ENCODE results near the gene DOCK10. TPM values are rescaled to one million over a fixed set of nuclear protein-coding genes. Genes with fewer than 3 reads are reported as not detected.

DOCK10 gene
- total and polyA plus RNA-seq, 2 donors, result 3.8 to 41.2 TPM

DNA sequence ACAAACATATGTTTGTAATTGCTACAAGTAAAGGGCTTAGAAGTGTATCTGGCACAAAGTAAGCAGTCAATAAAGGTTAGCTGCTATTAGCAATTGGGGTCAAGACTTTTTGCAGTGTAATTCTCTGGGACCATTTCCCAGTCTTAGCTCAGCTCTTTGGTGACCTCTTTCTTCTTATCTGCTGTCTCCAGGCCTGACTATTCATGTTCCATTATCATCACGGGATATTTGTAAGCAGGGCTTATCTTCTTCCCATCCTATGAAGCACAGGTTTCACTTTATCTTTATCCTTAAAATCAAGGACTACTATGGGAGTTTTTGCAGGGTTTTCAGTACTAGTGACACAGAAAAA is 131.7 kb downstream of the DOCK10 start:
- peaks cover 1% of the 10 kb centered on the region for H3K4me1 ChIP-seq (ENCODE audit: insufficient read depth)
- H3K36me3 ChIP-seq (ENCODE audit: insufficient read depth), result no peaks in the 10 kb centered on the region
- 11% methylated on average over 1 of the region's 1 CpG for WGBS
- H3K27ac ChIP-seq (ENCODE audit: low read depth), result no peak overlapping the region
- no peak for DNase-seq (ENCODE audit: extremely low spot score)
- no peak overlapping the region for H3K4me3 ChIP-seq (ENCODE audit: low read depth, low read length)

DNA sequence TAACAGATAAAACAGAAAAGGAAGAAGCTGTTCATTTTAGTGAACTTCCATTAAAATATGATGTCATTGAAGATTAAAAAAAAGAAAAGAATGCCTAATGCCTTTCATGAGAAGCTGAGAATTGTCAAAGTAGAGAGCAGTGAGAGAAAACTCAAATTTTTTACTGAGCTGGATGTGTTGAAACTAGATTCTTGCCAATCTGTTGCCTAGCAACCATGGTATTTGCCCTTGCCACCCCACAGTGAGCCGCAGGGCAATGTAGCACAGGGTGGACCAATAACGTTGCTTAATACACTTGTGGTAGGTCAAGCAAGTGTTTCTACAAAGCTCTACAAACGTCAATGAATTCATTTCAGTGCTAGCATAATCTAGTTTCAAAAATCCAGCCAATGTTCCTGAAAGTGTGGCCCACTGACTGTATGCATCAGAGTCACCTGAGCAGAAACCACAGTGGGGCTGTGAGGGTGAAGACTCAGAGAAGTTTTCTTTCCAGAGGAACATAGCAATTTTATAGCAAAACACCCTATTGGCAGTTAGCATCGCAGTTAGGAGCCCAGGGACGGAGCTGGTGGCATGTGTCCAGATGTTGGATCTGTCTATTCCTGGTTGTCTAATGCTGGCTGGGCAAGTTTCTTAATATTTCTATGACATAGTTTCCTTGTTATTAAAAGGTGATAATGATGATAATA is 132.2 kb downstream of the DOCK10 start:
- peak; percentile 32 for DNase-seq (ENCODE audit: extremely low spot score)
- Histone ChIP-seq H3K4me1 (ENCODE audit: insufficient read depth) (peaks cover 1% of the 10 kb centered on the region), H3K27ac (ENCODE audit: low read depth) (no peak overlapping the region), H3K4me3 (ENCODE audit: low read depth, low read length) (no peak overlapping the region), H3K36me3 (ENCODE audit: insufficient read depth) (no peaks in the 10 kb centered on the region)
- 12% methylated on average over 5 of the region's 5 CpGs for WGBS

DNA sequence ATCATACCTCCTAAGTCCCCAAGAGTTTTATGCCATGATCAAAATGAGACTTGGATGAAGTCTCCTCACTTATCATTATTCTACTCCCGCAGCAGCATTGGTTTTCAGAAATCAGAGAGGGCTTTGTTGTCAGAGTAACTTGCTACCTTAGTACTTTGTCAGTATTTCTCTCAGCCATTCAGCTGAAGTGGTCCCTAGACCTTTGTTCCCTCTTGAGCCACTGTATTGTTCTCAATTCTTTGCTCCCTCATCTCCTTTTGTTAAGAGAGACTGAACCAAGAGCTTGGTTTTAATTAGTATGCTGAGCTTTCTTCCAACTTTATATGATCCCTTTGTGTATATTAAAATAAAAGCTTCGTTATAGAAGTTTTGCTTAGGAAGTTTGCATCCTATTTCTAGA is 133.4 kb downstream of the DOCK10 start:
- Histone ChIP-seq H3K27ac (ENCODE audit: low read depth) (no peak overlapping the region), H3K4me1 (ENCODE audit: insufficient read depth) (peaks cover 1% of the 10 kb centered on the region), H3K4me3 (ENCODE audit: low read depth, low read length) (no peak overlapping the region), H3K36me3 (ENCODE audit: insufficient read depth) (no peaks in the 10 kb centered on the region)
- WGBS, result 44% methylated on average over 2 of the region's 2 CpGs
- no peak for DNase-seq (ENCODE audit: extremely low spot score)

DNA sequence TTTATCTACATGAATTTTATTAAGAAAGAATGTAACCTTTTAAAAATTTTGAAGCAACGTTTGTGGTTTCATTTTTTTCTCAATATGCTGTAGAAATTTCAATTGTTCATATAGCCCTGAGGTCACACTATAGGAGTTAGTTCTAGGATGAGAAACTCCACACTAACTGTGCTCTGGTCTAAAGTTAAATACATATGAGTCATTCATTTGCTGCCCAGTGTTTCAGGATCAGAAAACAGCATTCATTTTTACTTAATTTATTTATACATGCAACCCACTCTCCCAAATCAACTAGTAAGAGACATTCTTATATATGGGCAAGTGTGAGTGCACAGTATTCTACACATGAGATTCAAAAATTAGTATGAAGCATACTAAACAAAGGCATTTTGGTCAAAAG is 137.9 kb downstream of the DOCK10 start:
- DNase-seq (ENCODE audit: extremely low spot score), result no peak
- H3K4me3 ChIP-seq (ENCODE audit: low read depth, low read length), result no peak overlapping the region
- WGBS, result 62% methylated on average over 1 of the region's 1 CpG
- H3K27ac ChIP-seq (ENCODE audit: low read depth), result no peak overlapping the region
- H3K36me3 ChIP-seq (ENCODE audit: insufficient read depth), result no peaks in the 10 kb centered on the region
- no peaks in the 10 kb centered on the region for H3K4me1 ChIP-seq (ENCODE audit: insufficient read depth)

DNA sequence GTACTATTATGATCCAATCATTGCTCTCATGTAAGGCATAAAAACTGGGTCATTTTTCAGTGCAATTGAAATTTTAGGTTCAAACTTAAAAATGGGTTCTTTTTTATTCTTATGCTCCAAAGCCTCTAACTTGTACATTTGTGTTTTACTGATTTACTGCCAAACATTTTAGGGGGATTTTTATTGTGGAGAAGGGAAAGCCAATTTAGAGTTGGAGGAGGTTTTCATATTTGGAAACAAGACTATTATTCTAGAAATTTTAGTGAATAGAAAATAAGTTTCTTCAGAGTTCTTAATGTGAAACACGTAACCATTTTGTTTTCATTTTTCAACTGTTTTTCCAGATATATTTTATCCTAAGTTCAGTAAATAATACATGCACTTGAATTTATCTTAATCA is 138.6 kb downstream of the DOCK10 start:
- WGBS, result 86% methylated on average over 1 of the region's 1 CpG
- Histone ChIP-seq H3K27ac (ENCODE audit: low read depth) (no peak overlapping the region), H3K36me3 (ENCODE audit: insufficient read depth) (no peaks in the 10 kb centered on the region), H3K4me1 (ENCODE audit: insufficient read depth) (no peaks in the 10 kb centered on the region), H3K4me3 (ENCODE audit: low read depth, low read length) (no peak overlapping the region)
- DNase-seq (ENCODE audit: extremely low spot score), result no peak

DNA sequence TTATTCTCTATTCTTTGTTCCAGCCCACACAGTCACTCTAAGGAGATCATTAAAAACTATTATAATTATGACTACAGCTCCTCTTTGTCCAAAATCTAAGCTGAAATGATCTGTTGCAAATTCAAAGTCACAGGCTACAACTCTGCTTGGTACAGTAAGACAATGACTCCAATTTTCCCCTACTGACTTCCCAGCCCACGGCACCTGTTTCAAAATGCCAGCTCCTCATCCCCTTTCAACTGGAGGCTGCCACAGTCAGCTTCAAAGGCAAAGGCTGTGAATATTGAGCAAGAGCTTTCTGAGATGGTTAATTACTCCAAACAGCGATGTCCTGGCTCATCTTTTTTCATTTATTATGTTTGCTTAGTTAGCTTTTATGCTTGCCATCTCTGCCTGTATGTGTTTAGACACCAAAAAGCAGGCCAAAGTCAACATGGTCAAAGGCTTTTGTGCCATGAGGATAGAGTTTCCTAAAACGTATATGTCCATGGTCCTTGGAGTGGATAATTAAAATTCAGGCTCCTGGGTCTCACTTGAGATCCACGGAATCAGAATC is 141.1 kb downstream of the DOCK10 start:
- DNase-seq (ENCODE audit: extremely low spot score), result no peak
- H3K4me3 ChIP-seq (ENCODE audit: low read depth, low read length), result no peak overlapping the region
- no peak overlapping the region for H3K27ac ChIP-seq (ENCODE audit: low read depth)
- 85% methylated on average over 4 of the region's 4 CpGs for WGBS
- no peaks in the 10 kb centered on the region for H3K36me3 ChIP-seq (ENCODE audit: insufficient read depth)
- H3K4me1 ChIP-seq (ENCODE audit: insufficient read depth), result no peaks in the 10 kb centered on the region

DNA sequence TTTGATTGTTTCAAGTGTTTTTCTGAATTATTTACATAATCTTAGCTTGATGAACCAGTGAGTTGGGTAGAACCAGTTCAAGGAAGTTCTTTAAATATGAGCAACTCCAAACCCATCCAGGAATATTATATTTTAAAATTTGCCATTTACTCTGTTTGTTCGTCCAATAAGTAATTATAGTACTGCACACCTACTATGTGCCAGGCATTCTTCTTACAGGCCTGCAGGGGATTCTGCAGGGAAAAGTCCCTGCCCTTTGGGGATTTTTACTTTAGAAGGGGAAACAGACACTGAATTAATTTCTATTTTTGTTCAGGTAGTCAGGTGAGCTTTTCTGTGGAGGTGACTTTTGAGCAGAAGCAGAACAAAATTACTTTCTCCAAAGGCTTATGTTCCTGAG is 146.9 kb downstream of the DOCK10 start:
- 96% methylated on average over 1 of the region's 1 CpG for WGBS
- no peaks in the 10 kb centered on the region for H3K36me3 ChIP-seq (ENCODE audit: insufficient read depth)
- H3K4me3 ChIP-seq (ENCODE audit: low read depth, low read length), result no peak overlapping the region
- no peaks in the 10 kb centered on the region for H3K4me1 ChIP-seq (ENCODE audit: insufficient read depth)
- no peak for DNase-seq (ENCODE audit: extremely low spot score)
- H3K27ac ChIP-seq (ENCODE audit: low read depth), result no peak overlapping the region

DNA sequence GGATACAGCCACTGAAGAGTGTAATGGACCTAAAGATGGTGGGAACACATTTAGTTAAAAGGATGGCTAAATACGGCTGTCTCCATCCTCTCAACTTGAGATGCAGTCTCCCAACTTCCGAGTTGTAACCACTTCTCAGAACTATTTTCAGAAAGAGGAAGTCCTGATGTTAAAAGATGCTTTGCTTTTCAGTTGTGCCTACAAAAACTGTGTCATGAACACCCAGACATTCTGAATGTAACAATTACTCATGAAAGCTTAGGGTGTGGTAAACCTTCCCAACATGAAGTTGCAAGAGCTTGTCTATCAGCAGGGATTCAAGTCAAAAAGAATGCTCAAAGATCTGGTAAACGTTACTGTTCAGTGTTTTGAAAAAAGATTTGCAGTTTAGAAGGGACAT is 147.9 kb downstream of the DOCK10 start:
- Histone ChIP-seq H3K27ac (ENCODE audit: low read depth) (no peak overlapping the region), H3K36me3 (ENCODE audit: insufficient read depth) (no peaks in the 10 kb centered on the region), H3K4me3 (ENCODE audit: low read depth, low read length) (no peak overlapping the region), H3K4me1 (ENCODE audit: insufficient read depth) (no peaks in the 10 kb centered on the region)
- WGBS, result 73% methylated on average over 3 of the region's 3 CpGs
- no peak for DNase-seq (ENCODE audit: extremely low spot score)

DNA sequence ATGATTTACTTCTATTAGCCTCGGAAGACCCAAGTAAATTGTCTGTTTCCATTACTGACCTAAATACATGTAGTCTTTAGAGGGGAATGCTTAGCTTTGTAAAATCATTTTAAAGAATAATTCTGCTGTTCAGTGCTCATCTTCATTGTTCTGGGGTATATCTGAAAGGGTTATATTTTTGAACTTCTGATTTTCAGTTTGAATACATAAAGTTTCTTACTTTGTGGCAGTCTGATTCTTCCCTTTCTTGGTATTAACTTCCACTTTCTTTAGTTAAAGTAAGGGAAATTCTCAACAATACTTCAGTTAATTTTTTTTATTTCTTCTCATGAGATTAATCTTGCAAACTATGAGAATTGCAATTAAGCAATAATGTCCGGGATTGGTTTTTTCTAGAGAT is 148.4 kb downstream of the DOCK10 start:
- 80% methylated on average over 2 of the region's 2 CpGs for WGBS
- H3K4me3 ChIP-seq (ENCODE audit: low read depth, low read length), result no peak overlapping the region

DNA sequence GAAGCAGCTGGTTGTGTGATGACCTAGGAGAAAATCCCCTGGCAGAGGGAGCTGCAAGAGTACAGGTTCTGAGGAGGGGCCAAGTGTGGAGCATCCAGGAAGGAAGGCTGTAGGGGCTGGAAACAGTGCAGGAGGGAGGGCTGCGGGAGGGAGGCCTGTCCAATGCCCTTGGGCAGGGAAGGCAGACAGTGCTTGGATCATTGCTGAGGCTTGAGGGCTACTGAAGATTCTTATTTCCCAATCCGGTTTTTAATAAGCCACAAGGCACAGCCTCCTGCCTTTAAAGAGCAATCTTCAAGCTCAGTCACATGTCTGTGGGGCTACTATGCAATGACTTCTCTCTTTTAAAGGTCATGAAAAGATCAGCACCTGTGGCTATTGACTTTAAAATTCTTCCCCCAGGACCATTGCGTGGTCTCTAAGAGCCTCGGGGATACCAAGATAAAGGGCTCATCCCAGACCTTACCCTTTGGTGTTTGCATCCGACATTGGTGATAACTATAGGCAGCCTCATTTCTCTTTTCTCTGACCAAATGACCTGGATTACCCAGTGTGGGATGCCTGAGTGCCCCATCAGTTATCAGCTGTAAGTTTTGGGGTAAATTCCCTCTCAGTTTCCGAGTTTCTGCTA is 149.6 kb downstream of the DOCK10 start:
- DNase-seq (ENCODE audit: extremely low spot score), result no peak
- H3K36me3 ChIP-seq (ENCODE audit: insufficient read depth), result no peaks in the 10 kb centered on the region
- H3K4me1 ChIP-seq (ENCODE audit: insufficient read depth), result no peaks in the 10 kb centered on the region
- no peak overlapping the region for H3K4me3 ChIP-seq (ENCODE audit: low read depth, low read length)
- WGBS, result 84% methylated on average over 6 of the region's 6 CpGs
- no peak overlapping the region for H3K27ac ChIP-seq (ENCODE audit: low read depth)

More for the DNA sequence above, 148.4 kb downstream of the DOCK10 start:
- H3K4me1 ChIP-seq (ENCODE audit: insufficient read depth), result no peaks in the 10 kb centered on the region
- no peak for DNase-seq (ENCODE audit: extremely low spot score)
- no peak overlapping the region for H3K27ac ChIP-seq (ENCODE audit: low read depth)
- H3K36me3 ChIP-seq (ENCODE audit: insufficient read depth), result no peaks in the 10 kb centered on the region

DNA sequence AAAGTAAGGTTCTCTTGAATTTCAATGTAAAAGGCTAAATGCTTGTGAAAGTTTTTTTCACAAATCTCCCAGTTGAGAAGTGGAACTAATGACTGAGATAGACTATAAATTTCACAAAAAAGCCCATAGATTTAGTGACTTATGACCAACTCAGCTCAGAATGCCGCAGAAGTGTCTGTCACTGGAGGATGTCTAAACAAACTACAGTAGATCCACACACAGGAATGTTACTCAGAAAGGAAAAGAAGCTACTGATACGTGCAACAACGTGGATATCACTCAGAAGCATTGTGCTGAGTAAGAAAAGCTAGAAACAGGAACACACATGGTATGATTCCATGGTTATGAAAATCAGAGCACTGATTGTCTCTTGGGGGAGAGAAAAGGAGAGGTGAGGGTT is 151.9 kb downstream of the DOCK10 start:
- no peak for DNase-seq (ENCODE audit: extremely low spot score)
- WGBS, result 72% methylated on average over 3 of the region's 3 CpGs
- Histone ChIP-seq H3K36me3 (ENCODE audit: insufficient read depth) (no peaks in the 10 kb centered on the region), H3K27ac (ENCODE audit: low read depth) (no peak overlapping the region), H3K4me1 (ENCODE audit: insufficient read depth) (no peaks in the 10 kb centered on the region), H3K4me3 (ENCODE audit: low read depth, low read length) (no peak overlapping the region)

DNA sequence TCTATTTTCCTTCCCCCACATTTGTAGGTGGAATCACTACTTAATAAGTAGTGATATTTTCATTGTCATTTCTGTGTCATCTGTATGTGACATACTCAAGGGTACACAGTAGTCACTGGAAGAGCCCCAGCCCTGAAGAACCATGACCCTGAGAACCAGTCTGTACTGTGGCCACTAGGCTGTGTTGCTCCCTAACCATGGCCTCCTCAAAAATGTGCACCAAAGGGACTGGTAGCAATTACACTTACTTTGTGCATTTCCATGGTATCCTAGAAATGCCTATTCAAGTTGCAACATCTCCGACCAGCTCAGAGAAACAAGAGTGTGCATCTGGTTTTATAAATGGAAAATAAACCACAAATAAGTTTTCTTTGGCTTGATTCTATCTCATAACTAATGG is 155.1 kb downstream of the DOCK10 start:
- DNase-seq (ENCODE audit: extremely low spot score), result no peak
- H3K36me3 ChIP-seq (ENCODE audit: insufficient read depth), result no peaks in the 10 kb centered on the region
- WGBS, result 94% methylated on average over 1 of the region's 1 CpG
- no peak overlapping the region for H3K27ac ChIP-seq (ENCODE audit: low read depth)
- H3K4me3 ChIP-seq (ENCODE audit: low read depth, low read length), result no peak overlapping the region
- no peaks in the 10 kb centered on the region for H3K4me1 ChIP-seq (ENCODE audit: insufficient read depth)

DNA sequence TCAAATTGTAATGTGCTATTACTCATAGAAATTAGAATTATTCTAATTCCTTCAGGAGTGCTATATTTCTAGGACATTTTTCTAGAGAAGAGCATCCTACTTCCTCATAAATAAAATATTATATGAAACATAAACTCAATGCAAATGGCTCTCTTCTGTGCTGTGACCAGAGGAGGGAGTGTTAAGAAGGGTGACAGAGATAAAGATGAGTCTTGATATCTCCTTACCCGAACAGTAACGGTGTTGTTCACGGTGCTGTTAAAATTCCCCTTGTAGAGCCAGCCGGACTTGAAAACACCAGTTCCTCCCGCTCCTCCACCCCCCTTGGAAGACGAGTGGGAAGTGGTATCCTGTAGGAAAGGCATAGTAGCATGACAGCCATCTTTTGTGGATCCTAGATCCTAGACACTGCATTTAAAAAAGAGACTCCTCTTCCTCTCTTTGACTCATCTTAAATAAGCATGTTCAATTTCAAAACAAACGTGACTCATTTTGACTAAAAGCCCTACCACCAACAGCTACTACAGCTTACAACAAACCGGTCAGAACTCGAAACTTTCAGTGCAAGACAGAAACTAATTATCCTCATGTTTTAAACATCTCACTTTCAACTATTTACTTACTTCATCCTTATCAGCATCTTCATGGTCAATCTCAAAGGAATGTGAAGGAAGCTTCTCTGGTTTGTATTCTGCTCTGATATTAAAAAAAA is 156.3 kb downstream of the DOCK10 start:
- 70% methylated on average over 9 of the region's 9 CpGs for WGBS
- Histone ChIP-seq H3K4me1 (ENCODE audit: insufficient read depth) (no peaks in the 10 kb centered on the region), H3K36me3 (ENCODE audit: insufficient read depth) (no peaks in the 10 kb centered on the region), H3K27ac (ENCODE audit: low read depth) (no peak overlapping the region), H3K4me3 (ENCODE audit: low read depth, low read length) (no peak overlapping the region)
- DNase-seq (ENCODE audit: extremely low spot score), result no peak

DNA sequence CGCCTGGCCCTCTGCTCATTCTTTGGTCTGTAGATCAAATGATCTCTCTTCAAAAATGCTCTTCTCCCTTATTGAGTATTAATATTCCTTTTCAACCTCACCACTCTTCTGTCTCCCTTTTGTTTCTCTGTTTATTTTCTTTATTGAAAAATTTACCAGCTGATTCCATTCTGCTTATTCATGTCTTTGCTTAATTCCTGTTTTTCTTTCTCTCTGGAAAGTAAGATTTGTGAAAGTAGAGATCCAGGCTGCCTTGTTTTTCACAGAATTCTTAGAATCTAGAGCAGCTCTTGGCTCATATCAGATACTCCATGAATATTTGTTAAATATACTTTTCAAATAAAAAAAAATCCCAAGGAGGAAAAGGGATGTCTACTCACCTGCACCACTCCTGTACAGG is 157.0 kb downstream of the DOCK10 start:
- WGBS, result 100% methylated on average over 1 of the region's 1 CpG
- Histone ChIP-seq H3K27ac (ENCODE audit: low read depth) (no peak overlapping the region), H3K4me3 (ENCODE audit: low read depth, low read length) (no peak overlapping the region)

More for the DNA sequence above, 157.0 kb downstream of the DOCK10 start:
- Histone ChIP-seq H3K4me1 (ENCODE audit: insufficient read depth) (no peaks in the 10 kb centered on the region), H3K36me3 (ENCODE audit: insufficient read depth) (no peaks in the 10 kb centered on the region)
- DNase-seq (ENCODE audit: extremely low spot score), result no peak
